PC-3 (cell line): ENCODE results near the gene PRKCQ. TPM values are rescaled to one million over a fixed set of nuclear protein-coding genes. Genes with fewer than 3 reads are reported as not detected.

Experiments
- ATAC-seq: fragments of 200-7000 bp; cut with Tn5 transposase; 2 replicates; pipeline ENCODE4 v1.9.1; 2020; ENCODE audit warnings: mild to moderate bottlenecking, moderate library complexity
- BruUV-seq: library from RNA; stranded (reverse); fragments of 400-500 nt; replicated peaks from 2 replicates; lab custom pipeline; 2021; lab: Mats Ljungman, UMichigan
- CTCF ChIA-PET: fragments of 300-600 bp; sonication (Branson Sonifier 250); formaldehyde crosslinking; loops from one replicate; lab custom pipeline; 2022; ENCODE audit warnings: antibody characterized with exemption; lab: Charles Lee
- POLR2A ChIA-PET: fragments of 300-600 bp; sonication (Branson Sonifier 250); formaldehyde crosslinking; loops from one replicate; lab custom pipeline; 2022; ENCODE audit warnings: antibody characterized with exemption; ENCODE audit not compliant: unreplicated experiment; lab: Charles Lee
- DNase-seq: peaks from one replicate; pipeline ENCODE4 v3.0.0-alpha.2; 2015
- H2AFZ ChIP-seq: fragments of 300-600 bp; sonication (generic); 2 replicates; pipeline ENCODE4 v1.6.0; 2016; ENCODE audit warnings: antibody characterized with exemption, low read length
- H3F3A ChIP-seq: fragments of 300-600 bp; sonication (generic); one replicate; pipeline ENCODE4 v1.6.0; 2017; ENCODE audit warnings: antibody characterized with exemption, low read length, control low read depth, mild to moderate bottlenecking; ENCODE audit not compliant: unreplicated experiment
- H3K27ac ChIP-seq: fragments of 300-600 bp; sonication (generic); 2 replicates; pipeline ENCODE4 v1.5.1; 2016; ENCODE audit warnings: mild to moderate bottlenecking, low read length
- H3K27me3 ChIP-seq: fragments of 300-600 bp; sonication (generic); 2 replicates; pipeline ENCODE4 v1.6.1; 2016; ENCODE audit warnings: low read length, mixed read lengths
- H3K36me3 ChIP-seq: fragments of 300-600 bp; sonication (generic); 2 replicates; pipeline ENCODE4 v1.6.1; 2016; ENCODE audit warnings: low read depth, mixed run types, low read length, mixed read lengths
- H3K4me1 ChIP-seq: fragments of 300-600 bp; sonication (generic); 2 replicates; pipeline ENCODE4 v1.5.1; 2016; ENCODE audit warnings: low read length; ENCODE audit not compliant: insufficient read depth
- H3K4me2 ChIP-seq: fragments of 300-600 bp; sonication (generic); 2 replicates; pipeline ENCODE4 v1.6.0; 2016; ENCODE audit warnings: low read length
- H3K4me3 ChIP-seq: fragments of 300-600 bp; sonication (generic); 2 replicates; pipeline ENCODE4 v1.5.1; 2016; ENCODE audit warnings: mild to moderate bottlenecking, low read length, mixed read lengths
- H3K79me2 ChIP-seq: fragments of 300-600 bp; sonication (generic); 2 replicates; pipeline ENCODE4 v1.6.1; 2017; ENCODE audit warnings: low read length, mixed read lengths
- H3K9ac ChIP-seq: fragments of 300-600 bp; sonication (generic); 2 replicates; pipeline ENCODE4 v1.6.0; 2016; ENCODE audit warnings: mild to moderate bottlenecking, low read length
- H3K9me2 ChIP-seq: fragments of 300-600 bp; sonication (generic); replicated peaks from 2 replicates; pipeline ENCODE4 v1.6.1; 2016; ENCODE audit warnings: mixed run types, low read length, mixed read lengths
- H3K9me3 ChIP-seq: fragments of 300-600 bp; sonication (generic); 2 replicates; pipeline ENCODE4 v1.6.1; 2016; ENCODE audit warnings: low read length, mixed read lengths
- H4K20me1 ChIP-seq: fragments of 300-600 bp; sonication (generic); 2 replicates; pipeline ENCODE4 v1.6.1; 2016; ENCODE audit warnings: low read length, mixed read lengths
- CTCF ChIP-seq: fragments of 300-600 bp; sonication (generic); conservative IDR thresholded peaks from 2 replicates; pipeline ENCODE4 v1.5.1; 2017; ENCODE audit warnings: antibody characterized with exemption, low read depth, mild to moderate bottlenecking, low read length
- EZH2 ChIP-seq: fragments of 300-600 bp; sonication (generic); IDR thresholded peaks from one replicate; pipeline ENCODE4 v1.6.1; 2017; ENCODE audit warnings: antibody characterized with exemption, mild to moderate bottlenecking, low read length; ENCODE audit not compliant: unreplicated experiment
- EZH2phosphoT487 ChIP-seq: fragments of 300-600 bp; sonication (generic); IDR thresholded peaks from 2 replicates; pipeline ENCODE4 v1.6.1; 2018; ENCODE audit warnings: mild to moderate bottlenecking, antibody characterized with exemption, low read length, borderline replicate concordance
- intact Hi-C: fragments of 100-400 bp; cut with micrococcal nuclease; formaldehyde crosslinking; loops from 2 replicates; pipeline ENCODE4 v1.9.0; 2023
- total RNA-seq: library from RNA; depleted of rRNA; stranded (reverse); fragments of >200 nt; gene quantifications from 2 replicates; pipeline ENCODE4 v1.2.3, GENCODE V29; 2014

PRKCQ gene
- total RNA-seq, 1 experiment from 2014 or later, result not detected

DNA sequence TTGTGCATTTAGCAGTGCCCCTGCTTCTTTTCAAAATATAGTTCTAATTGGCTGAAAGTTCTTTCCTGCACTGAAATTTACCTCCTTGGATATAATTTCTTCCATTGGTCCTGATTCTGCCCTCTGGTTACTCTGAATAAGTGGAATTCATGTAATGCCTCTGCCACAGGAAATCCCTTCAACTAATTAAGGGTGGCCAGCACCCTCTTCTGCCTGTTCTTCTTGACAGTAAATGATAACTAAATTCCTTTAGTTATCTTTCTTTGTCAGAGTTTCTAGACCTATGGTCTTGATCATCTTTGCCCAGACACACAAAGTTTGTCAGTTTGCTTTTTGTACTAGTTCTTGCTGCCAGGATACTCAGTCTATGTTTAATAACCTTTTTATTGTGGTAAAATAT, 40.2 kb downstream of the PRKCQ start:
- no peak for DNase-seq
- H2AFZ ChIP-seq, result no peak overlapping the region
- no peak overlapping the region for H3K4me2 ChIP-seq
- POLR2A ChIA-PET, result no interaction called here
- no peaks in the 10 kb centered on the region for H3K79me2 ChIP-seq
- no peaks in the 10 kb centered on the region for H3F3A ChIP-seq
- H3K27me3 ChIP-seq, result peaks cover 63% of the 10 kb centered on the region
- no peaks in the 10 kb centered on the region for H3K9me2 ChIP-seq
- no peaks in the 10 kb centered on the region for H3K4me1 ChIP-seq
- intact Hi-C loops, result no loop called here
- ATAC-seq, result no peak
- H3K4me3 ChIP-seq, result no peak overlapping the region
- H3K9ac ChIP-seq, result no peak overlapping the region
- CTCF ChIA-PET, result no interaction called here
- no peaks in the 10 kb centered on the region for H3K36me3 ChIP-seq
- no peaks in the 10 kb centered on the region for H3K9me3 ChIP-seq
- H4K20me1 ChIP-seq, result no peaks in the 10 kb centered on the region
- TF ChIP-seq CTCF (no peak), EZH2phosphoT487 (no peak), EZH2 (no peak)
- no TSS peak for BruUV-seq
- no peak overlapping the region for H3K27ac ChIP-seq

DNA sequence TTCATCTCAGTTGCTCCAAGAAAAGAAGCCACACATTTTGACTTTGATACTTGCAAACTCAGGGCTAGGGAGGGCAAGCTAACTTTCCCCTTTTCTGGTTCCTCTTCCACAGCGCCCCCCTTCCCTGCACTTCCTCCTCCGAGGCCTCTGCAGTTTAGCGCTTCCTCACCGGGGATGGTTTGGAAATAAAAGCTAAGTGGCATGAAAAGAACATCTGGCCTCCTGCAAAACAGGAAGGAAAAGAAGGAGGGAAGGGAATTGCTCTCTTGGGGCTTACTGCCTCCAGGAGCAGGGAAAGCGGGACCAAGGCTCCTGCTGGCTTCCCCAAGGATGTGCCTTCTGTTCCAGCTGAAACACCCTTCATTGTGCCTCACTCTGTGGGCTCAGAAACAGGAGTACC, 42.3 kb downstream of the PRKCQ start:
- no peak for TF ChIP-seq CTCF
- TF ChIP-seq EZH2, result no peak
- no peak for TF ChIP-seq EZH2phosphoT487
- Histone ChIP-seq H3K9ac (no peak overlapping the region), H3K4me2 (no peak overlapping the region), H3K9me3 (no peaks in the 10 kb centered on the region), H3F3A (no peaks in the 10 kb centered on the region), H3K4me3 (no peak overlapping the region), H2AFZ (no peak overlapping the region), H3K27me3 (peaks cover 50% of the 10 kb centered on the region), H3K36me3 (no peaks in the 10 kb centered on the region), H3K4me1 (no peaks in the 10 kb centered on the region), H3K9me2 (no peaks in the 10 kb centered on the region), H3K27ac (no peak overlapping the region), H4K20me1 (no peaks in the 10 kb centered on the region), H3K79me2 (no peaks in the 10 kb centered on the region)
- POLR2A ChIA-PET, result no interaction called here
- no TSS peak for BruUV-seq
- intact Hi-C loops, result no loop called here
- CTCF ChIA-PET, result no interaction called here
- DNase-seq (no peak), ATAC-seq (no peak)

GRCh38 chr10:6536102-6536501, 44.0 kb downstream of the PRKCQ start:
- no peak overlapping the region for H3K4me3 ChIP-seq
- H3K79me2 ChIP-seq, result no peaks in the 10 kb centered on the region
- no peaks in the 10 kb centered on the region for H3K9me2 ChIP-seq
- intact Hi-C loops, result no loop called here
- H3K9ac ChIP-seq, result no peak overlapping the region
- ATAC-seq, result no peak
- no peak overlapping the region for H2AFZ ChIP-seq
- TF ChIP-seq EZH2, result no peak
- TF ChIP-seq CTCF, result no peak
- TF ChIP-seq EZH2phosphoT487, result no peak
- H3F3A ChIP-seq, result no peaks in the 10 kb centered on the region
- no peaks in the 10 kb centered on the region for H3K4me1 ChIP-seq
- no peak overlapping the region for H3K27ac ChIP-seq
- H3K36me3 ChIP-seq, result no peaks in the 10 kb centered on the region
- no peaks in the 10 kb centered on the region for H4K20me1 ChIP-seq
- H3K9me3 ChIP-seq, result no peaks in the 10 kb centered on the region
- ChIA-PET CTCF (no interaction called here), POLR2A (no interaction called here)
- H3K4me2 ChIP-seq, result no peak overlapping the region
- BruUV-seq, result no TSS peak
- DNase-seq, result no peak
- peaks cover 47% of the 10 kb centered on the region for H3K27me3 ChIP-seq
